Endothelial cell (in vitro differentiated cells): ENCODE data around the gene BRAP. TPM values are rescaled to one million over a fixed set of nuclear protein-coding genes. Genes with fewer than 3 reads are reported as not detected.
"Not testable (repeated sequence)": the region's sequence is repeated elsewhere in the genome, so short reads cannot be mapped to it uniquely, and the experiment has no call there.

ENCODE experiments used
- DNase-seq: peaks from one replicate; pipeline ENCODE4 v3.0.0; 2021; ENCODE audit warnings: low spot score
- H3K27ac Mint-ChIP-seq: one replicate; pipeline ENCODE4 v1.8.0; 2021; ENCODE audit warnings: mixed read lengths, inconsistent platforms; ENCODE audit not compliant: unreplicated experiment
- H3K27me3 Mint-ChIP-seq: one replicate; pipeline ENCODE4 v1.8.0; 2021; ENCODE audit warnings: mild to moderate bottlenecking, moderate library complexity, mixed read lengths, inconsistent platforms; ENCODE audit not compliant: unreplicated experiment
- H3K36me3 Mint-ChIP-seq: one replicate; pipeline ENCODE4 v1.8.0; 2021; ENCODE audit warnings: mild to moderate bottlenecking, low read depth, mixed read lengths, inconsistent platforms; ENCODE audit not compliant: unreplicated experiment
- H3K4me1 Mint-ChIP-seq: one replicate; pipeline ENCODE4 v1.8.0; 2021; ENCODE audit warnings: mild to moderate bottlenecking, mixed read lengths, inconsistent platforms; ENCODE audit not compliant: unreplicated experiment
- H3K4me3 Mint-ChIP-seq: one replicate; pipeline ENCODE4 v1.8.0; 2021; ENCODE audit warnings: mild to moderate bottlenecking, mixed read lengths, inconsistent platforms; ENCODE audit not compliant: unreplicated experiment
- H3K9me3 Mint-ChIP-seq: one replicate; pipeline ENCODE4 v1.8.0; 2021; ENCODE audit warnings: mixed read lengths, inconsistent platforms; ENCODE audit not compliant: unreplicated experiment
- CTCF ChIP-seq: fragments of 200-600 bp; sonication (generic); IDR thresholded peaks from one replicate; pipeline ENCODE4 v1.5.0; 2021; ENCODE audit warnings: antibody characterized with exemption; ENCODE audit not compliant: unreplicated experiment
- total RNA-seq: library from RNA; stranded (reverse); fragmentation: NEBNext Ultra II Directional; extraction: Animal tissue kit (Norgen Biotek cat#: 25700); gene quantifications from one replicate; pipeline ENCODE4 v1.2.1, GENCODE V29; 2021; ENCODE audit not compliant: unreplicated experiment

Gene BRAP
- total RNA-seq, 1 donor from 2014 or later, result 22.0 TPM

- Mint-ChIP-seq H3K4me3 (no peak overlapping the region), H3K4me1 (no peaks in the 10 kb centered on the region), H3K36me3 (peaks cover 30% of the 10 kb centered on the region), H3K27me3 (no peaks in the 10 kb centered on the region), H3K27ac (no peak overlapping the region), H3K9me3 (no peaks in the 10 kb centered on the region)
- no peak for TF ChIP-seq CTCF
- DNase-seq, result no peak
Measured at GRCh38 chr12:111656016-111656415, 29.7 kb downstream of the BRAP start.

- H3K4me1 Mint-ChIP-seq, result no peaks in the 10 kb centered on the region
Measured at GRCh38 chr12:111655356-111655755, 30.4 kb downstream of the BRAP start.

GRCh38 chr12:111653596-111653995, 32.2 kb downstream of the BRAP start:
- Mint-ChIP-seq H3K9me3 (no peaks in the 10 kb centered on the region), H3K36me3 (peaks cover 29% of the 10 kb centered on the region), H3K27ac (no peak overlapping the region), H3K4me1 (no peaks in the 10 kb centered on the region), H3K4me3 (no peak overlapping the region), H3K27me3 (no peaks in the 10 kb centered on the region)
- TF ChIP-seq CTCF, result no peak
- no peak for DNase-seq

More at GRCh38 chr12:111655356-111655755, 30.4 kb downstream of the BRAP start:
- Mint-ChIP-seq H3K27me3 (no peaks in the 10 kb centered on the region), H3K36me3 (peaks cover 30% of the 10 kb centered on the region), H3K27ac (no peak overlapping the region), H3K4me3 (no peak overlapping the region), H3K9me3 (no peaks in the 10 kb centered on the region)
- DNase-seq, result no peak
- no peak for TF ChIP-seq CTCF

GRCh38 chr12:111652530-111652929, 33.2 kb downstream of the BRAP start:
- H3K27ac Mint-ChIP-seq, DNase-seq, H3K4me3 Mint-ChIP-seq, H3K27me3 Mint-ChIP-seq, H3K9me3 Mint-ChIP-seq, H3K4me1 Mint-ChIP-seq: not testable (repeated sequence)
- H3K36me3 Mint-ChIP-seq, result peaks cover 25% of the 10 kb centered on the region

- no peak overlapping the region for H3K4me3 Mint-ChIP-seq
- H3K27me3 Mint-ChIP-seq, result no peaks in the 10 kb centered on the region
- no peaks in the 10 kb centered on the region for H3K9me3 Mint-ChIP-seq
- no peak for DNase-seq
- H3K27ac Mint-ChIP-seq, result no peak overlapping the region
- peaks cover 30% of the 10 kb centered on the region for H3K36me3 Mint-ChIP-seq
- H3K4me1 Mint-ChIP-seq, result no peaks in the 10 kb centered on the region
- no peak for TF ChIP-seq CTCF
Measured at GRCh38 chr12:111650912-111651311, 34.8 kb downstream of the BRAP start.

- Mint-ChIP-seq H3K9me3 (no peaks in the 10 kb centered on the region), H3K36me3 (peaks cover 17% of the 10 kb centered on the region), H3K4me3 (no peak overlapping the region), H3K4me1 (no peaks in the 10 kb centered on the region), H3K27ac (no peak overlapping the region), H3K27me3 (no peaks in the 10 kb centered on the region)
- TF ChIP-seq CTCF, result no peak
- DNase-seq, result no peak
Measured at GRCh38 chr12:111645433-111645832, 40.3 kb downstream of the BRAP start.
